ENCODE data around the gene WTAP. TPM values are rescaled to one million over a fixed set of nuclear protein-coding genes. Genes with fewer than 3 reads are reported as not detected.
A peak's percentile ranks its signal among the peaks of the same experiment; 100 is the strongest.

WTAP gene
- total RNA-seq, 4 donors from 2014 or later = 89.5 to 135 (median 107) TPM

DNA sequence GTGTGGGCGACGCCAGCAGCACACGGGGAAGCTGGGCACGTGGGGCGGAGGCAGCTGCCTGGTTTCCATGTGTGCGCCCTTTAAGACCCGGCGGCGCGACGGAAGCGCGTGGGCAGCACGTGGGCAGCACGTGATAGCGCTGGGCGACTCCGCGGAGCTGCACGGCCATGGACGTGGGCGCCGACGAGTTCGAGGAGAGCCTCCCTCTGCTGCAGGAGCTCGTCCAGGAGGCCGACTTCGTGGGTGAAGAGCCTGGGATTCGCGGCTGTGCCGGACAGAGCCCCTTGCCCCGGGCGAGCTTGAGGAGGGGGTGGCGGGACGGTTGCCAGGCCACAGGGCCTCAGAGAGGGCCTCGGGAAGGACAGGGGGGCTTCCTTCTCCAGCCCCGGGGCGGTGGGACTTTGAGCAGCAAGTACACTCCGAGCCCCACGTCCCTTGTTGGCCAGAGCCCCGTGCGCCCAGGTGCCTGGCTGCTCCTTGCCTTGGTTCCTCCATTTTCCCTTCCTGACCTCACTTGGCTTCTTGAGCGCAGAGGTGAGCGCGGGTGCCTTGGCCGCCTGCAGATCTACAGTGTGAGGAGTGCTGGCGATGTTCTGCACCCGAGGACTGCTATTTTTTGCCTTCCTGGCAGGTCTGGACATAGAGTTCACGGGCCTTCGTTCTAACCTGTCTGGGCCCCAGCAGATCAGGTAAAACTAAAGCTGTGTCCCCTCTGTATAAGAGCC lies 73.0 kb downstream of the WTAP start, which contains the start of gene PNLDC1:
TSS of gene PNLDC1 (plus strand) at position 136 of the 725 bp plus-strand sequence. CDS start at position 168, 32 bp downstream.
- TF ChIP-seq, protein P1, sequence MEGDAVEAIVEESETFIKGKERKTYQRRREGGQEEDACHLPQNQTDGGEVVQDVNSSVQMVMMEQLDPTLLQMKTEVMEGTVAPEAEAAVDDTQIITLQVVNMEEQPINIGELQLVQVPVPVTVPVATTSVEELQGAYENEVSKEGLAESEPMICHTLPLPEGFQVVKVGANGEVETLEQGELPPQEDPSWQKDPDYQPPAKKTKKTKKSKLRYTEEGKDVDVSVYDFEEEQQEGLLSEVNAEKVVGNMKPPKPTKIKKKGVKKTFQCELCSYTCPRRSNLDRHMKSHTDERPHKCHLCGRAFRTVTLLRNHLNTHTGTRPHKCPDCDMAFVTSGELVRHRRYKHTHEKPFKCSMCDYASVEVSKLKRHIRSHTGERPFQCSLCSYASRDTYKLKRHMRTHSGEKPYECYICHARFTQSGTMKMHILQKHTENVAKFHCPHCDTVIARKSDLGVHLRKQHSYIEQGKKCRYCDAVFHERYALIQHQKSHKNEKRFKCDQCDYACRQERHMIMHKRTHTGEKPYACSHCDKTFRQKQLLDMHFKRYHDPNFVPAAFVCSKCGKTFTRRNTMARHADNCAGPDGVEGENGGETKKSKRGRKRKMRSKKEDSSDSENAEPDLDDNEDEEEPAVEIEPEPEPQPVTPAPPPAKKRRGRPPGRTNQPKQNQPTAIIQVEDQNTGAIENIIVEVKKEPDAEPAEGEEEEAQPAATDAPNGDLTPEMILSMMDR (IDR thresholded peaks at IDR 0.05; ENCODE audit: low read depth) = no peak

DNA sequence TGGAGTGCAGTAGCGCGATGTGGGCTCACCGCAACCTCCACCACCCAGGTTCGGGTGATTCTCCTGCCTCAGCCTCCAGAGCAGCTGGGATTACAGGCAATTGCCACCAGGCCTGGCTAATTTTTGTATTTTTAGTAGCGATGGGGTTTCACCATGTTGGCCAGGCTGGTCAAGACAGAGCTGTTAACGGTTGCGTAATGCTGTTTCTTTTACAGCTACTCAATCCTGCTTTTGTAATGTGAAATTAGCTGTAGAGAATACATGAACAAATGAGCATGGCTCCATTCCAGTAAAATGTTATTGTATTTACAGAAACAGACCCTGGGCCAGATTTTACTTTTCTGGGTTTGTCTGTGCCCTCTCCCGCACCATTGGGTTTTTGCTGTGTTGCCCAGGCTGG lies 74.6 kb downstream of the WTAP start:
- TF ChIP-seq, protein P1 (IDR thresholded peaks at IDR 0.05; ENCODE audit: low read depth) = no peak

DNA sequence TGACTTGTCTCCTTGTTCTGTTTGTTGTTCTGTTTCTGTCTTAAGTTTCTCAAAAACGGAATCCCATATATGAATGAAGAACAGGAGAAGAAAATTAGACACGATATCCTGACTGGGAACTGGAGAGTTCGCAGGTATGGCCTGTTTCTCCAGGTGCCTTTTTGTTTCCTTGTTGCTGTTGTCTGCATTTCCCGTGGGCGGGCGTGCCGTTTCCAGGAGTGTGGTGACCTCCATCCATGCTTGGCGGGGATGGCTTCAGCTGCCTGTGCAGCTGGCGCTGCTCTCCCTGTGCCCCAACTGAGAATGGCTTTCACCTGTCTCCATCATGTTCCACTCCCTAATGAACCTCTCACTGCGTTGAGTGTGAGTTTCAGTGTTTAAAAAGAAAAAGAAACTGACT lies 77.2 kb downstream of the WTAP start:
- TF ChIP-seq, protein P1 (IDR thresholded peaks at IDR 0.05; ENCODE audit: low read depth) = no peak

DNA sequence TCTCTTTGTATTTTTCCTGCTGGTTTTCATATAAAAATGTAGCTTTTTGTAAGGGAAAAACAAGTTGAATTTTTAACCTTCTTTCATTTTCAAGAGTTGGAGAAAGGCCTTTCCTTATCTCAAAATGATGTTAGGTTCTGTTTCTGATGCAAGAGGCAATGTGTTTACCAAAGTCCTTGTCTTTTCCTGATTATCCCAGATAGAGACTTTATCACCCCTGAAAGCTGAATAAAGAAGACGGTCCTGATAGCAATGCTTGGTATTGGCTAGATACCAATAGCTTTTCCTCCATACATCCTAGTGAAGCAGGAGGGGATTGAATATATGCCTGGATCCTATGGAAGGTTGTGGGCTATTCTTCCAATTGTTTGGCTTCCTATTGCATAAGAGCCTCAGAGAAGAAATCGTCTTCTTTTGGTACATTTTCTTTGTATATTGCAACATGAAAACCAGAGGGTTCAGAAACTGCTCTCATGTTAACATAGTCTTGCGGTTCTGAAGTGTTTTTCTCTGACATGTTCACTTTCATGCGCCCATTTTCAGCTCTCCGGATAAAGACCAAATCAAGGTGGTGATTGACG lies 78.2 kb downstream of the WTAP start:
- TF ChIP-seq, protein P1 (IDR thresholded peaks at IDR 0.05; ENCODE audit: low read depth) = no peak

Small RNA genes within 50 kb of the gene (small RNA-seq; reads per million reads assigned to genes)
- not detected for gene RNU4ATAC18P
- gene SNORA20 = 90.4 reads per million, percentile 97 among the genes with 10 or more reads in this experiment
- gene SNORA29 = not detected

Other genes with a start within 250 kb of the WTAP start
- 1,000 to 10,000 TPM in 1 of 4 donors, 100 to 1,000 TPM in 3; 289 to 1,637 (median 530) TPM for gene SOD2, start 34.3 kb upstream of the WTAP start, total RNA-seq
- 10 to 100 TPM in 1 of 4 donors, 1 to 10 TPM in 3; 8.6 to 15.5 (median 9.3) TPM for gene ACAT2, start 34.5 kb downstream of the WTAP start, total RNA-seq
- gene TCP1, start 62.1 kb downstream of the WTAP start, total RNA-seq = 100 to 1,000 TPM; 109 to 230 (median 154) TPM
- 10 to 100 TPM; 34.3 to 81.0 (median 44.1) TPM for gene MRPL18, start 63.0 kb downstream of the WTAP start, total RNA-seq
- gene PNLDC1, start 72.8 kb downstream of the WTAP start, total RNA-seq = under 1 TPM in 1 of 4 donors, not detected in 3; 0.34 TPM
- gene MAS1, start 163.5 kb downstream of the WTAP start, total RNA-seq = not detected
- gene IGF2R, start 241.6 kb downstream of the WTAP start, total RNA-seq = 100 to 1,000 TPM in 2 of 4 donors, 10 to 100 TPM in 2; 85.0 to 145 (median 103) TPM